ENCODE results near the gene LTA4H.
"Not testable (repeated sequence)": the region's sequence is repeated elsewhere in the genome, so short reads cannot be mapped to it uniquely, and the experiment has no call there.

LTA4H gene

GRCh38 chr12:95988506-95989275 lies 46.7 kb downstream of the LTA4H start:
- DNase-seq, result no peak

GRCh38 chr12:95986635-95987570 lies 48.5 kb downstream of the LTA4H start:
- no peak for DNase-seq

DNA sequence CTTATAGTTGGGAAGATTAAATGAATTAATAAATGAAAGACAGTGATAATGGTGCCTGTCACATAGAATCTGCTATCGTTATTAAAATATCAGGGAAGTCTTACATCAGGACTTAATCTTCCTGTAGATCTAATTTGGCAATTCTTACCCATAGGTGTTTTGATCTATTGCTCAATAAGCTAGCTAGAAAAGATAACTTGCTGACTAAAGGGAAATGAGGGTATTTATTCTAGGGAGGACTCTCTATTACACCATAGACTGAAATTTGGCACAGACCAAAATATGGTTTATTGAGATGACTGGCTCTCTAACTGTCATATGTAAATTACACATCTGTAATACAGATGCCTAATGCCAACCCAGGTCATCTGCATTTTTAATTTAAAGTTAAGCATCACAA lies 50.7 kb downstream of the LTA4H start:
- DNase-seq, result no peak

DNA sequence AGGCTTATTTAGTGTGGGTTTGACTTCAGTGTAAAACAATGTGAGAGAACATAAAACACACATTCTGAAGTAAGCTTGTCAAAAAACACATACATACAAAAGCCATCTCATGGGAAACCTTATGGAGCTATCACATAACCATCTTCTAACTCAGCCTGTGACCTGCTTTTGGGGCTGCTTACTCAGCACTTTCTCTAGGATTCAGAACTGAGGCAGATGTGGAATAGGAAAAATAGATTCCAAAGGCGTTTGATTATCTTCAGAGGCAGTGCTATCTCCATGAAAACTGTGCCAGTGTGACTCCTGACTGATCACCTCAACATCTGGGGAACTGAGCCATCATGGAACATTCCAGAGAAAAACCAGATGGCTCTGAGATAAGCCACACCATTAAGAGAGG lies 52.8 kb downstream of the LTA4H start:
- no peak for DNase-seq

GRCh38 chr12:95980437-95980836 lies 55.0 kb downstream of the LTA4H start:
- DNase-seq, result no peak

GRCh38 chr12:95978774-95979173 lies 56.6 kb downstream of the LTA4H start:
- no peak for DNase-seq

DNA sequence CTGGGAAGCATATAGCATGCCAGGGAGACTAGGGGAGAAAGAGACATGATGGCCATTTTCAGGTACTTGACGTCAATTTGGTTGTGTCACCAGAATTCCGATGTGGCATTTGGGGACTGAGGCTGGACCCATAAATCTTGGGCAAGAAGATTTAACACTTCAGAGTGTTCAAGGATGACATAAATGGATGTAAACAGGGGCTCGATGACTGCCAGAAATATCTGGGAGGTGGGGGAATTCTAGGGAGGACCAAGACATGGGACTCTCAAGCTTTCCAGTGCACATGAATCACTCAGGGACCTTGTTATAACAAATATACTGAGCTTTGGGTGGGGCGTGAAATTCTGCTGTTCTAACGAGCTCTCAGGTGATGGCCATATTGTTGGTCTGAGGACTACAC lies 57.0 kb downstream of the LTA4H start:
- no peak for DNase-seq

- no peak for DNase-seq
Measured at GRCh38 chr12:95977764-95978305, 57.6 kb downstream of the LTA4H start.

GRCh38 chr12:95976416-95976832 lies 59.0 kb downstream of the LTA4H start:
- no peak for DNase-seq

DNA sequence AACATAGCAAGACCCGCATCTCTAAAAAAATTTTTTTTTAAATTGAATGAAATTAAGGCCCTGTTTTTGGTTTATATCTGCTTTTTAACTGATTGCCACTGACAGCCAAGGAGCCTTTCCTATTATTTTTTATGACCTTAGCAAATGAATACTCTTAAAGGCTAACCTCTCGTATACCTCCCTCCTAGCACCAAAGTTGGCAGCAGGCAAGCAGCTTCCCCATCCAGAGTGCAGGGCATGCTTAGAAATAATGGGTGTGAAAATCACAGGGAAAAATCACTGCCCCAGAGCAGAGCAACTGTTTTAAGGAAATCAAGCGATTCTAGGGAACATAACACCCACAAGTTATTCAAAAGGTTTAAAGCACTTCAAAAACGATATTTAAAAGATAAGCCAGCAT lies 59.9 kb downstream of the LTA4H start:
- no peak for DNase-seq

DNA sequence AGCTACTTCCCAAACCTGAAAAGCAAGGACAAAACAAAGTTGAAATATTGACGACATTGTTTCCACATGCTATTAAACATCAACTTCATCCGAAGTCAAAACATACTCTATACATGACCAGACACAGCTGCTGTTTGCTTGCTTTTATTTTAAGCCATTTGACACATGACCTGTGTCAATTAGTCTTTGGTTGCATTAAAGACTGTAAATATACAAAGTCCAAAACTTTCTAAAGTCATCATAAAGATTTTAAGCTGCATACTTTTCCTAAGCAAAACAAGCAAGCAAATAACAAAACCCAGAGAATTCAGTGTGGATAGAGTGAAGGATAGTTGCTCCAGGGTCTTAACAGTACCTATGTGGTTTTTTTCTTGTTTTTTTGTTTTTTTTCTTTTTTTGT lies 61.0 kb downstream of the LTA4H start:
- DNase-seq, result no peak

DNA sequence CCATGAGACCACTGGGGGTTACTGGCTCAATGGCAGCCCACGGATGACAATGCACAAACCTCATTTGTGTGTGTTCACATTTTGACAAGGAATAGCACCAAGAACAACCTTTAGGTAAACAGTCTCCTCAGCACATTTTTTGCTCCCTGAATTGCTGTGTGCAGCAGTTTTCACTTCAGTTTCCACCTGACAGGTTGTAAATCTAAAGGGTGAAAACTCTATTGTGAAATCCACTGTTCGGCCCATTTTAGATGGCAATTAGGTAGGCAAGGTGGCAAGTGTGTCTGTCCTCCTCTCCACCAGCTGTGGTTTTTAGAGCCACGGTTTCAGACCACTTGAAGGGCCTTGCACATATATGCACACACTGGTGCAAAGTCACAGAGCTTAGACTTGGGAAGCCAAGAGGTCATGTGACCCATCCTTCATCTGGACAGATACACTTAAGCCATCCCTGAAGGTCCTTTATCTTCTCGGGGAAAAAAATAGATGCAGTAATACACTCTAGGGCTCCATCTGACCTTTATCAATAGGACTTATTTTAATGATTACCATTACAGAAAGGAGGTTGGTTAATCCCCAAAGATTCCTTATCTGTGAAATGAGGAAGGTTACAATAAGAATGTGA lies 62.4 kb downstream of the LTA4H start:
- DNase-seq, result no peak

DNA sequence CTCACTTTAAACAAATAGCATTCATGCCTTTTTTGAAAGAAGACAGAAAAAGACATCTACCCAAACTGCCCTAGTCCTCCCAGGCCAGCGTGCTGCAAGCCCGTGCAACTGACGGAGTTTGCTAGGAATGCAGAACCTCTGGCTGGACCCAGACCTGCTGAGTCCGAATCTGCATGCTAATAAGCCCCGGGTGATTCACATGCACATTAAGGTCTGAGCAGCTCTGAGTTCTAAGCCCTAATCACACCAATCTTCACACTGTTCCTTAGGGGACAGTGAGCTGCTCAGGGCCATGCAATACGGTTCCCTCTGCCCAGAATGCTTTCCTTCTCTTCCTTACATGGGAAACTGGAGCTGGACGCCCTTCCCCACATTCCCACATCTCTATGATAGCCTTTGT lies 64.5 kb downstream of the LTA4H start:
- DNase-seq, result no peak

DNA sequence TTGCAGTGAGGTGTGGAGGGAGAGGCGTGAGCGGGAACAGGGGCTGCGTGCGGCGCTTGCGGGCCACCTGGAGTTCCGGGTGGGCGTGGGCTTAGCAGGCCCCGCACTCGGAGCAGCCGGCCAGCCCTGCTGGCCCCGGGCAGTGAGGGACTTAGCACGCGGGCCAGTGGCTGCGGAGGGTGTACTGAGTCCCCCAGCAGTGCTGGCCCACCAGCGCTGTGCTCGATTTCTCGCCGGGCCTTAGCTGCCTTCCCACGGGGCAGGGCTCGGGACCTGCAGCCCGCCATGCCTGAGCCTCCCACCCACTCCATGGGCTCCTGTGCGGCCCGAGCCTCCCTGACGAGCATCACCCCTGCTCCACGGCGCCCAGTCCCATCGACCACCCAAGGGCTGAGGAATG lies 66.3 kb downstream of the LTA4H start:
- DNase-seq, result not testable (repeated sequence)

DNA sequence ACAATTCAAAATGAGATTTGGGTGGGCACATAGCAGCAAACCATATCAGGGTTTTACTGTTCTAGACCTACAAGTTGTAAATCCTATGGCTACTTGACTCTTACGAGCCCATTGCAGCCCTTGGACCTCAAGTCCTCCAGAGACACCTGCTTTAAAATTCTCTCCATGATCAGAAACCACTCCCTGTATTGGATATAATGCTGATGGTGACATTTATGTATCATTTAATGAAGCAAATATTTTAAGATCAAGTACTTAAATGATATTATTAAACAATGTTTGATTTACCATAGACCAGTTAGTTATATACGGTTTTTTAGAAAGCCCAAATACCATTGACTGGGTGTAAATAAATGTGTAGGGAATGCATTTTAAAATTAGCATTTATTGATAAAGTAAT lies 68.1 kb downstream of the LTA4H start:
- no peak for DNase-seq

DNA sequence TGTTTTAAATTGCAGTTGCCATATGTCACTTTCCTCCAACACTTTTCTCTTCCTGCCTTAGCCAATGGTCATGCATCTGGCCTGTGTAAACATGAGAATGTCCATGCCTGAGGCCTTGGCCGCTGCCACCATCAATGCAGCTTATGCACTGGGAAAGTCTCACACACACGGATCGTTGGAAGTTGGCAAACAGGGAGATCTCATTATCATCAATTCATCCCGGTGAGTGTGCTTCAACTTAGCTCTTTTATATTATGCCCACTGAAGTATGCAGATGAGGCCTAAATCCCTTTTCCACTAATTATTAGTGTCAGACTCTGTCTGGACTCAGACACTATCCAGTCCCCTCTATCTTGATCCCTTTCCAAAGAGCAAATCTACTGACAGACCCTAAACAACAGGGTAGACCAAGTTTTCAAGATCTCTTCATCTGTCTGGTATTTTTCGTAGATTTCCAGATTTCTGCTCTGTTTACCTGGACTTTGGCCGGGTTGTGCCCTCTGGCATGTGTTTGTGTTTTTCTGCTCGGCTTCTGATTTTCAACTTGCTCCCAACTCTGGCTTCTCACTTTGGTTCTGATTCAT lies 69.0 kb downstream of the LTA4H start:
- no peak for DNase-seq

DNA sequence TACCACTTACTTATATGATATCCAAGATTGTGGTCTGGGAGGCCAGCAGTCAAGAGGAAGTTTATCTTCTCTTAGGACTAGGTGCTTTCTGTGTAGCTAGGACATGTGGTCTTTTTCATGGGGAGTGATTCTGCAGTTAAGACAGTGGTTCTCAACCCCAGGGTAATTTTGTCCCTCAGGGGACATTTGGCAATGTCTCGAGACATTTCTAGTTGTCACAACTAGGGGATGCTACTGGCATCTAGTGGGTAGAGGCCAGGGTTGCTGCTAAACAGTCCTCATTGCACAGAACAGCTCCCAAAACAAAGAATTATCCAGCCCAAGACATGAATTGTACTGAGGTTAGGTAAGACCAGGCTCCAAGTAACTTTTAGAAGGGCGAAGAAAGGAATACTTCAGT lies 72.3 kb downstream of the LTA4H start:
- DNase-seq, result peak; percentile 9 to 21

- no peak for DNase-seq
Measured at GRCh38 chr12:95962222-95962621, 73.2 kb downstream of the LTA4H start.

- DNase-seq, result no peak
Measured at GRCh38 chr12:95960241-95960640, 75.1 kb downstream of the LTA4H start.

- peak; percentile 26 for DNase-seq
Measured at GRCh38 chr12:95959107-95959506, 76.3 kb downstream of the LTA4H start.

DNA sequence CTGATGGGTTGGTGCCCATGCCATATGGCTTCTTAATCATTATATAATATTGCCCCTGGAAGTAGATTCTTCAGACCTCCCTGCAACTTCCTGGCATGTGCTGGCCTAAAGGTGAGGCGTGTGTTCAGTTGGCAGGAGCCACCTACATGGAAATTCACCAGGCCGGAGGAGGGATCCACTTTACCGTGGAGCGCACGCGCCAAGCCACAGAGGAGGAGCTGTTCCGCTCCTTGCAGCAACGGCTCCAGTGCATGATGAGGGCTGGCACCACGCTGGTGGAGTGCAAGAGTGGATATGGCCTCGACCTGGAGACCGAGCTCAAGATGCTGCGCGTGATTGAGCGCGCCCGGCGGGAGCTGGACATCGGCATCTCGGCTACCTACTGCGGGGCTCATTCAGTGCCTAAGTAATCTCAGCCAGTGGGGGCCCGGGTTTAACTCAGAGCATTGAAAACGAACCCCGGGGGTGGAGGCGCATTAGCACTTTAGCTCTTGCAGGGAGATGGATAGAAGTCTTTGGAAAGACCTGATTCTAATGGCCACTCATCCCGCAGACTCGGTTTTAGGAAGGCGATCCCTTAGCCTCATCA lies 78.7 kb downstream of the LTA4H start:
- no peak for DNase-seq

DNA sequence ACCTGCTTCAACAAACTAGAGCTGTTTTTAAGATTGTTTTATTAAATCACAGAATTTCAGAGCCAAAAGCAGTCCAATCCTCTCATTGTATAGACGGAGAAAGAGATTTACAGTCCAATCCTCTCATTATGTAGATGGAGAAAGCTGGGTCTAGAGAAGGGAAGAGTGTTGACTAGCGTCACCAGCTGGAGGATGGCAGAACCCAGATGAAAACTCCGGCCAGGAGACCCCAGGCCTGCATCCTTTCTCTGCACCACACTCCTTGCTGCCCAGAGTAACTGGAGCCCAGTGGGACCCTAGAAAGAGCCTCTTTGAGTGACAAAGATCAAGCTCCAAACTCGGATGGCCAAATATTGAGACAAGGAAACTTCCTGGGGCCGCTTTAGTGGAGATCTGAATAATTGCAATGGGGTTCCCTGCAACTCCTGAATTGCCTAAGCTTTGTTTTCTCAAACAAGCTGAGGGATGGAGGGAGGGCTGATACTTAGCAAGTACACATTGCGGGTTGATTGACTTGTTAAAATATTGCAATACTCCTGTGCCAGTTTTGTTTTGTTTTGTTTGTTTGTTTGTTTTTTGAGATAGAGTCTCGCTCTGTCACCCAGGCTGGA lies 79.7 kb downstream of the LTA4H start:
- DNase-seq, result no peak

All from inflammatory macrophage treated with lipopolysaccharide for 1 hour (primary cell).